HG03135 (cell line): ENCODE results near the gene DPEP3.

Experiments
- ATAC-seq: cut with Tn5 transposase; IDR thresholded peaks from one replicate; pipeline ENCODE4 v1.9.1; 2021; ENCODE audit warnings: mild to moderate bottlenecking, moderate library complexity; ENCODE audit not compliant: unreplicated experiment

Gene DPEP3

DNA sequence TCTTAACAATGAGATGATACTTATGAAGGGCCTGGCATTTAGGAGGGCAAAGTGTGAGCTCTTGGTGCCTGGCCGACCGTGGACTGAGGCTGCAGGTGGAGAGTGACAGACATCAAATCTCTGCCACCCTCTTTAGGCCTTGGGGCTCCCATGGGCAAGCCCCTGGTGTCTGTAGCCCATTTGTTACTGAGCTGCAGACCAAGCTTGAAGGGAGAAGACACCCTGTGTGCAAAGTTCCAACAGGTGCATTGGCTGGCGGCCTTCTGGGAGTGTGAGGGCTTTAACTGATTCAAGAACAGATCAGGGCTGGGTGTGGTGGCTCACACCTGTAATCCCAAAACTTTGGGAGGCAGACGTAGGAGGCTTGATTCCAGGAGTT is 47.8 kb downstream of the DPEP3 start:
- no peak for ATAC-seq

- no peak for ATAC-seq
These were observed 48.4 kb downstream of the DPEP3 start, which contains the start of gene CTRL for GRCh38 chr16:67931712-67932461. CTRL (minus strand) TSS chr16:67931862; CDS start chr16:67931852, 10 bp downstream.

DNA sequence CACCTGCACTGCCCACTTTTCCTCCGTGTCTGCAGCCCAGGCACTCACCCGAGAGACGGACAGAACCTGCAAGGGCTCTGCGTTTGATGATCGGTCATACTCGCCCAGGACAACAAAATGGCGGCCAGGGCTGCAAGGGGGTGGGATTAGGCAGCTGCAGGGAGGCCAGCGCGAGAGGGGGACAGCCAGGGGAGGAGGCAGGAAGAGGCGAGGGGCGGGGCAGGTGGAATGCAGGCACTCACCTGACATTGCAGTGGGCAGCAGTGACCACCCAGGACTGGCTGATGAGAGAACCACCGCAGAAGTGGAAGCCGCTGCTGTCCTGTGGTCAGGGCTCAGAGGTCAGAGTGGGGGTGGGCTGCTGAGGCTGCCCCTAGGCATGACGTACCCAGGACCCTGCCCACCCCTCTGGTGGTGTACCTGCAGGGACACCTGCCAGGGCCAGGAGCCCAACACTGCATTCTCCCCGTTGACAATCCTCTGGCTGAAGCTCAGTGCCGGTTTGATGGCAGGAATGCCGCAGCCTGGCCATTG is 49.6 kb downstream of the DPEP3 start:
- no peak for ATAC-seq

DNA sequence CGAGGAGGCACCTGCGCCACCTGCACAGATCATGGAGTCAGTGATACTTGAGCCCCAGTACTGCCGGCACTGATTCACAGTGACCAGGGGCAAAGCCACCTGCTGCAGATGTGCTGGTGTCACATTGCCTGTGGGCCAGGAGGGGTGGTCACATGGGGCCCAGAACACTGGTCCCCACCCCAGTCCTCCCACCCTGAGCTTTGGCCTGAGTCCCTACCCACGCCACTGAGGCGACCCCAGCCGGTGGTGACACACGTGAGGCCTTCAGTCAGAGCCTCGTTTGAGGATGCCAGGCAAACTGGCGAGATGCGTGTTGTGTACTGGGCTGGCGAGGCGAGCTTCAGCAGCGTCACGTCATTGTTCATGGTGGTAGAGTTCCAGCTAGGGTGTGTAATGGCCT is 50.1 kb downstream of the DPEP3 start:
- no peak for ATAC-seq

DNA sequence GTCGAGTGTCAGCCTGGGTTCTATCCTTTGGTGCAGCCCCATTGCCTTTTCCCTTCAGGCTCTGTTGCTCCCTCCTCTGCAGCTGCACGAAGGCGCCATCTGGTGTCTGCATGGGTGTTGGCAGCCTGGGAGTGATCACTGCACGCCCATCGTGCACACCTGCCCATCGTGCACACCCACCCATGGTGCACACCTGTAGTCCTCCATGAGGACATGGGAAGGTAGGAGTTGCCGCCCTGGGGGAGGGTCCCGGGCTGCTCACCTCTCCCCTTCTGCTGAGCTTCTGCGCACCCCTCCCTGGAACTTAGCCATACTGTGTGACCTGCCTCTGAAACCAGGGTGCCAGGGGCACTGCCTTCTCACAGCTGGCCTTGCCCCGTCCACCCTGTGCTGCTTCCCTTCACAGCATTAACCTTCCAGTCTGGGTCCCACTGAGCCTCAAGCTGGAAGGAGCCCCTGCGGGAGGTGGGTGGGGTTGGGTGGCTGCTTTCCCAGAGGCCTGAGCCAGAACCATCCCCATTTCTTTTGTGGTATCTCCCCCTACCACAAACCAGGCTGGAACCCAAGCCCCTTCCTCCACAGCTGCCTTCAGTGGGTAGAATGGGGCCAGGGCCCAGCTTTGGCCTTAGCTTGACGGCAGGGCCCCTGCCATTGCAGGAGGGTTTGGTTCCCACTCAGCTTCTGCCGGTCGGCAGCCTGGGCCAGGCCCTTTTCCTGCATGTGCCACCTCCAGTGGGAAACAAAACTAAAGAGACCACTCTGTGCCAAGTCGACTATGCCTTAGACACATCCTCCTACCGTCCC is 51.5 kb downstream of the DPEP3 start:
- ATAC-seq: no peak

GRCh38 chr16:67928147-67928546 is 52.2 kb downstream of the DPEP3 start:
- no peak for ATAC-seq

- no peak for ATAC-seq
These were observed 53.0 kb downstream of the DPEP3 start for GRCh38 chr16:67927131-67927941.

DNA sequence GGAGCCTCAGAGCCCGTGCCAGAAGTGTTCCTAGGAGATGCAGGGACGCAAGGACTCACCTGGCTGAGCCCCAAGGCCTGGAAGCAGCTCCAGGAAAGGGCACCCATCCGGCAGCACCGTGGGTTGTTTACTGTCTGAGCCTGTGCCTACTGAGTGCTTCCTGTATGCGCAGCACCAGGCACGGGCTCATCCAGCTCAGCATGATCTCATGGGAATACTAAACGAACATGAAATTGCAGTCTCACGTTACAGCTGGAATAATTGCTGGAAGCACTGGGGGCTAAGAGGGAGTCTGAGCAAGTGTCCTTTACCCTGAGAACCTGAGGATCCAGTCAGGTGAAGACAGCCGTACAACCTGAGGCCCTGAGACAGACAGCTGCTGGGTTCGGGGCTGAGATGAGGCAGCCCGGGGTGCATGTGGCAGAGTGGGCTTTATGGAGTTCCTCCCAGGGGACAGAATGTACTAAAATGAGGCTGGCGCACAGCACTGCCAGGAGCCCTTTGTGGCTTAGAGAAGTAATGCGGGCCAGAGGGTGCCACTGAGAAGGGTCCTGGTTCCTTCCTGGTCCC is 54.0 kb downstream of the DPEP3 start:
- ATAC-seq: no peak
